GM21515 (cell line): ENCODE measurements around the gene MST1R.
"Not testable (repeated sequence)": the region's sequence is repeated elsewhere in the genome, so short reads cannot be mapped to it uniquely, and the experiment has no call there.

Source experiments
- ATAC-seq: cut with Tn5 transposase; IDR thresholded peaks from one replicate; pipeline ENCODE4 v1.9.1; 2021; ENCODE audit not compliant: unreplicated experiment

MST1R gene

GRCh38 chr3:49912881-49913281 is 9.2 kb upstream of the MST1R start:
- ATAC-seq = no peak

- ATAC-seq = no peak
Observed at GRCh38 chr3:49911611-49912010, 7.9 kb upstream of the MST1R start.

- no peak for ATAC-seq
Observed at GRCh38 chr3:49911124-49911420, 7.4 kb upstream of the MST1R start.

GRCh38 chr3:49910409-49911123 is 6.9 kb upstream of the MST1R start:
- no peak for ATAC-seq

- no peak for ATAC-seq
Observed at GRCh38 chr3:49908373-49909199, 4.9 kb upstream of the MST1R start.

- no peak for ATAC-seq
Observed at GRCh38 chr3:49906073-49906743, 2.5 kb upstream of the MST1R start.

GRCh38 chr3:49904448-49904847 is 775 bp upstream of the MST1R start:
- not testable (repeated sequence) for ATAC-seq

GRCh38 chr3:49902511-49903345 is 945 bp downstream of the MST1R start:
- no peak for ATAC-seq

- no peak for ATAC-seq
Observed at GRCh38 chr3:49901366-49902339, 2.0 kb downstream of the MST1R start.

- ATAC-seq = no peak
Observed at GRCh38 chr3:49900491-49901153, 3.1 kb downstream of the MST1R start.

- no peak for ATAC-seq
Observed at GRCh38 chr3:49899815-49900214, 3.9 kb downstream of the MST1R start.

- ATAC-seq = no peak
Observed at GRCh38 chr3:49898991-49899390, 4.7 kb downstream of the MST1R start.

GRCh38 chr3:49896345-49896744 is 7.3 kb downstream of the MST1R start:
- no peak for ATAC-seq

- ATAC-seq = no peak
Observed at GRCh38 chr3:49895791-49896190, 7.9 kb downstream of the MST1R start.

GRCh38 chr3:49889296-49889695 is 14.4 kb downstream of the MST1R start:
- no peak for ATAC-seq

- no peak for ATAC-seq
Observed at GRCh38 chr3:49886922-49887265, 16.8 kb downstream of the MST1R start.

- no peak for ATAC-seq
Observed at GRCh38 chr3:49883998-49884397, 19.7 kb downstream of the MST1R start.

- no peak for ATAC-seq
Observed at GRCh38 chr3:49882166-49882565, 21.5 kb downstream of the MST1R start.

- no peak for ATAC-seq
Observed at GRCh38 chr3:49880581-49881315, 22.9 kb downstream of the MST1R start.
